Measurements from ENCODE around the gene ESPN. TPM values are rescaled to one million over a fixed set of nuclear protein-coding genes. Genes with fewer than 3 reads are reported as not detected.
A peak's percentile ranks its signal among the peaks of the same experiment; 100 is the strongest.
"Not testable (repeated sequence)": the region's sequence is repeated elsewhere in the genome, so short reads cannot be mapped to it uniquely, and the experiment has no call there.

Gene ESPN
- total RNA-seq, 1 donor from 2014 or later = 0.90 TPM

- no peak for DNase-seq (ENCODE audit: low read depth in 2 of 2)
Observed at GRCh38 chr1:6477039-6477820, 52.7 kb downstream of the ESPN start.

GRCh38 chr1:6481820-6482219 is 57.2 kb downstream of the ESPN start:
- DNase-seq (ENCODE audit: low read depth in 2 of 2) = no peak

GRCh38 chr1:6483017-6483760 is 58.6 kb downstream of the ESPN start:
- no peak for DNase-seq (ENCODE audit: low read depth in 2 of 2)

GRCh38 chr1:6483761-6484117 is 59.2 kb downstream of the ESPN start:
- no peak for DNase-seq (ENCODE audit: low read depth in 2 of 2)

- DNase-seq (ENCODE audit: low read depth in 2 of 2) = peak in 1 of 2 donors; percentile 33
Observed at GRCh38 chr1:6484826-6485167, 60.2 kb downstream of the ESPN start.

- peak in 1 of 2 donors; percentile 36 for DNase-seq (ENCODE audit: low read depth in 2 of 2)
Observed at GRCh38 chr1:6485168-6486101, 60.9 kb downstream of the ESPN start.

- peak; percentile 79 to 89 for DNase-seq (ENCODE audit: low read depth in 2 of 2)
Observed at GRCh38 chr1:6486433-6487011, 61.9 kb downstream of the ESPN start.

GRCh38 chr1:6487804-6488484 is 63.4 kb downstream of the ESPN start:
- DNase-seq (ENCODE audit: low read depth in 2 of 2) = no peak

- no peak for DNase-seq (ENCODE audit: low read depth in 2 of 2)
Observed at GRCh38 chr1:6488602-6489382, 64.2 kb downstream of the ESPN start.

GRCh38 chr1:6489383-6489765 is 64.8 kb downstream of the ESPN start:
- DNase-seq (ENCODE audit: low read depth in 2 of 2) = no peak

- DNase-seq (ENCODE audit: low read depth in 2 of 2) = peak; percentile 40 to 76
Observed at GRCh38 chr1:6489799-6490180, 65.2 kb downstream of the ESPN start.

- DNase-seq (ENCODE audit: low read depth in 2 of 2) = peak in 1 of 2 donors; percentile 75
Observed at GRCh38 chr1:6490181-6491080, 65.9 kb downstream of the ESPN start.

- no peak for DNase-seq (ENCODE audit: low read depth in 2 of 2)
Observed at GRCh38 chr1:6491081-6491449, 66.5 kb downstream of the ESPN start.

- peak in 1 of 2 donors; percentile 92 for DNase-seq (ENCODE audit: low read depth in 2 of 2)
Observed at GRCh38 chr1:6491480-6491962, 66.9 kb downstream of the ESPN start, which contains the start of gene PLEKHG5. Gene PLEKHG5, minus strand, starts transcription at chr1:6491667. Its CDS starts 14,096 bp downstream, at chr1:6477571.

GRCh38 chr1:6491966-6492365 is 67.4 kb downstream of the ESPN start:
- DNase-seq (ENCODE audit: low read depth in 2 of 2) = no peak

GRCh38 chr1:6493834-6494223 is 69.3 kb downstream of the ESPN start:
- DNase-seq (ENCODE audit: low read depth in 2 of 2) = not testable (repeated sequence)

GRCh38 chr1:6494627-6495026 is 70.1 kb downstream of the ESPN start:
- no peak for DNase-seq (ENCODE audit: low read depth in 2 of 2)

GRCh38 chr1:6495041-6495441 is 70.5 kb downstream of the ESPN start:
- DNase-seq (ENCODE audit: low read depth in 2 of 2) = no peak

Measured in dermis microvascular lymphatic vessel endothelial cell (primary cell).